ENCODE measurements around the gene C2CD5. TPM values are rescaled to one million over a fixed set of nuclear protein-coding genes. Genes with fewer than 3 reads are reported as not detected.

C2CD5 gene
- total RNA-seq, 2 donors from 2014 or later = 26.6 to 37.6 TPM

DNA sequence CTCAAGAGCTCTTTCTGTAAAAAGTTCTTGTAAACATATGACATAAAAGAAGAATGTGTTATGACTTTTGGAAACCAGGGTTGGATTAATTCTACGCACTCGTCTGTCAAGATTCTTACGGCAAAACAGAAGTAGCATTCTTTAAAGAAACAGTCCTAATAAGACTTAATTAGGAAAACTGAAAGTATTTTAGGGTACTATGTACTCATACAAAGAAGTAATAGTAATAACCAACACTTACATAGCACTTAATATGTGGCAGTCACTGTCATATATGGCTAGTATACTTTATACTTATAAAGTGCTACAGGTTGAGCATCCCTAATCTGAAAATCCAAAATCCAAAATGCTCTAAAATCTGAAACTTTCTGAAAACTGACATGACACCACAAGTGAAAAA, 136.9 kb downstream of the C2CD5 start:
- TF ChIP-seq POLR2A (IDR thresholded peaks at IDR 0.05) (no peak), POLR2AphosphoS5 (IDR thresholded peaks at IDR 0.05) (no peak)
- TF ChIP-seq, protein P1, sequence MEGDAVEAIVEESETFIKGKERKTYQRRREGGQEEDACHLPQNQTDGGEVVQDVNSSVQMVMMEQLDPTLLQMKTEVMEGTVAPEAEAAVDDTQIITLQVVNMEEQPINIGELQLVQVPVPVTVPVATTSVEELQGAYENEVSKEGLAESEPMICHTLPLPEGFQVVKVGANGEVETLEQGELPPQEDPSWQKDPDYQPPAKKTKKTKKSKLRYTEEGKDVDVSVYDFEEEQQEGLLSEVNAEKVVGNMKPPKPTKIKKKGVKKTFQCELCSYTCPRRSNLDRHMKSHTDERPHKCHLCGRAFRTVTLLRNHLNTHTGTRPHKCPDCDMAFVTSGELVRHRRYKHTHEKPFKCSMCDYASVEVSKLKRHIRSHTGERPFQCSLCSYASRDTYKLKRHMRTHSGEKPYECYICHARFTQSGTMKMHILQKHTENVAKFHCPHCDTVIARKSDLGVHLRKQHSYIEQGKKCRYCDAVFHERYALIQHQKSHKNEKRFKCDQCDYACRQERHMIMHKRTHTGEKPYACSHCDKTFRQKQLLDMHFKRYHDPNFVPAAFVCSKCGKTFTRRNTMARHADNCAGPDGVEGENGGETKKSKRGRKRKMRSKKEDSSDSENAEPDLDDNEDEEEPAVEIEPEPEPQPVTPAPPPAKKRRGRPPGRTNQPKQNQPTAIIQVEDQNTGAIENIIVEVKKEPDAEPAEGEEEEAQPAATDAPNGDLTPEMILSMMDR (IDR thresholded peaks at IDR 0.05) = no peak
- WGBS = 45% methylated on average over 3 of the region's 3 CpGs
- H3K27ac ChIP-seq = no peak overlapping the region
- H3K4me1 ChIP-seq (replicated peaks) = no peaks in the 10 kb centered on the region
- intact Hi-C loops (cut with DNase I) = no loop called here
- no peak overlapping the region for H3K4me3 ChIP-seq
- no peaks in the 10 kb centered on the region for H3K9me3 ChIP-seq
- no peaks in the 10 kb centered on the region for H3K27me3 ChIP-seq (replicated peaks; ENCODE audit: insufficient read depth)
- H3K36me3 ChIP-seq = no peaks in the 10 kb centered on the region
- DNase-seq (ENCODE audit: low spot score) = no peak

DNA sequence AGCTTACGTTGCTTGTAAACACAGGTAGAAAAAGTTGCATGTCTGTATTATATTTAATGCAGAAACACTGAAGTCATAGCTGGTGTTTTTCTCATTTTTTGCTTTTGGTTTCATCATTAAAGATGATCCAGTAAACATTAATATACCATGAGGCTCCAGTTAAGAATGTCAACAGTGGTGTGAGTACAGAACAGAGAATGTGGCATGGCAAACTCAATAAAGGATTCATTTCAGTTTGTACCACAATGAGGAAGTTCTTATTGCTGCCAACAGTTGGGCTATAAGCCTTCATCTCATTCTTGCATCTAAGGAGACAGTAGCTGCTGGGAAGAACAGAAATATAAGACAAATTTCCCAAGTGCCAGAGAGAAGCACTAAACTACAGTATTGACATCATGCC, 137.7 kb downstream of the C2CD5 start:
- 82% methylated on average over 1 of the region's 1 CpG for WGBS
- TF ChIP-seq POLR2A (IDR thresholded peaks at IDR 0.05) (no peak), POLR2AphosphoS5 (IDR thresholded peaks at IDR 0.05) (peak; percentile 31)
- TF ChIP-seq, protein P1 (IDR thresholded peaks at IDR 0.05) = no peak
- intact Hi-C loops (cut with DNase I) = no loop called here
- Histone ChIP-seq H3K9me3 (no peaks in the 10 kb centered on the region), H3K36me3 (no peaks in the 10 kb centered on the region), H3K4me1 (replicated peaks) (no peaks in the 10 kb centered on the region), H3K4me3 (no peak overlapping the region), H3K27ac (no peak overlapping the region), H3K27me3 (replicated peaks; ENCODE audit: insufficient read depth) (no peaks in the 10 kb centered on the region)
- no peak for DNase-seq (ENCODE audit: low spot score)

DNA sequence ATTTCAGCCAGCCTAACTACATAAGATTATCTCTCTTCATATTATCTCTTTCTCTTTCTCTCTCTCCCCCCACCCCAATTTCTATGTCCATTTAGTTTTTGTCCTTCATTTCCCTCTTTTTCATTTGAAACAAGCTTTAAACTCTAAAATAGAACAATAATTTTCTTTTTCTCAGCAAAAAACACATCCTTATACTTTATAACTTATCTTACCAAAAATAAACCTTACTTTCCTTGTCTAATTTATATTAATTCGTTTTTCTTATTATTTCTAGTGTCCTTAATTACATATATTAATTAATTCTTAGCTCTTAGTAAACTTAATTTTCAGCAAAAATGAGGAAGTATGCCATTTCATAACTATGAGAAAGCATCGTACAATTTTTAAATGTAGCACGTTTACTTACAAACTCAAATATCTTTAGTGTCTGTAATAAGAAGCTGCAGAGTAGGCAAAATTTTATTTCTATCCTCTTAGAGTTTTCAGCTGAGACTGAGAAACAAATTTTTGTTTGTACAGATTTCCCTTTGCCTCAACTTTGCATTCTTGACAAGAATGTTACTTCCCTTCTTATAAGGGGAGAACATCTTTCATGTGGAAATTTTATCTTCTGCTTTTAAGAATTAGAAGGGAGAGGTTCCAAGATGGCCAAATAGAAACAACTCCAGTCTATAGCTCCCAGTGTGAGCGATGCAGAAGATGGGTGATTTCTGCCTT, 144.7 kb downstream of the C2CD5 start:
- intact Hi-C loops (cut with DNase I) = no loop called here
- TF ChIP-seq POLR2AphosphoS5 (IDR thresholded peaks at IDR 0.05) = no peak
- TF ChIP-seq POLR2A (IDR thresholded peaks at IDR 0.05) = no peak
- TF ChIP-seq, protein P1 (IDR thresholded peaks at IDR 0.05) = no peak
- H3K4me3 ChIP-seq = no peak overlapping the region
- H3K4me1 ChIP-seq (replicated peaks) = no peaks in the 10 kb centered on the region
- H3K36me3 ChIP-seq = no peaks in the 10 kb centered on the region
- 80% methylated on average over 4 of the region's 4 CpGs for WGBS
- H3K9me3 ChIP-seq = no peaks in the 10 kb centered on the region
- H3K27me3 ChIP-seq (replicated peaks; ENCODE audit: insufficient read depth) = no peaks in the 10 kb centered on the region
- no peak for DNase-seq (ENCODE audit: low spot score)
- H3K27ac ChIP-seq = no peak overlapping the region

Other genes starting within 250 kb of the C2CD5 start
- 10 to 100 TPM; 17.7 to 18.8 TPM for gene ST8SIA1, start 209.8 kb downstream of the C2CD5 start, total RNA-seq
- gene ETNK1, start 80.6 kb upstream of the C2CD5 start, total RNA-seq = 10 to 100 TPM; 48.0 to 64.2 TPM

Measured in prostate gland (tissue), 2 donors.